H1 (cell line): ENCODE data around the gene TSSC4. TPM values are rescaled to one million over a fixed set of nuclear protein-coding genes. Genes with fewer than 3 reads are reported as not detected.

Source experiments
- CTCF ChIA-PET: fragments of 300-600 bp; sonication (Branson Sonifier 250); formaldehyde crosslinking; loops from one replicate; lab custom pipeline; 2021; ENCODE audit not compliant: partially characterized antibody; lab: Charles Lee
- POLR2A ChIA-PET: fragments of 300-600 bp; sonication (Branson Sonifier 250); formaldehyde crosslinking; loops from one replicate; lab custom pipeline; 2021; ENCODE audit warnings: inconsistent platforms; ENCODE audit not compliant: partially characterized antibody; lab: Charles Lee
- DNase-seq, 2 experiments: peaks; one replicate each; pipeline versions ENCODE4 v3.0.0 to v3.0.0-alpha.2; 2010 to 2022; ENCODE audit warnings: low spot score in 2 of 2, low read depth in 1 of 2, mixed read lengths in 1 of 2
- FAIRE-seq: peaks from 2 replicates; lab custom pipeline; 2011; peaks lifted over from hg19 to GRCh38; lab: Jason Lieb, UNC
- H2AFZ ChIP-seq: 2 replicates; pipeline ENCODE4 v1.8.1; 2012; ENCODE audit warnings: low read length, inconsistent platforms
- H2AK5ac ChIP-seq: 2 replicates; pipeline ENCODE4 v1.6.1; 2013; ENCODE audit warnings: low read depth, low read length
- H2BK120ac ChIP-seq: replicated peaks from 2 replicates; pipeline ENCODE3; 2013; ENCODE audit warnings: low read depth, low read length, inconsistent platforms
- H2BK12ac ChIP-seq: 2 replicates; pipeline ENCODE4 v1.6.1; 2013; ENCODE audit warnings: low read depth, low read length
- H2BK15ac ChIP-seq: 2 replicates; pipeline ENCODE4 v1.6.1; 2013; ENCODE audit warnings: low read length
- H2BK20ac ChIP-seq: 2 replicates; pipeline ENCODE4 v1.6.1; 2013; ENCODE audit warnings: low read length
- H2BK5ac ChIP-seq: 2 replicates; pipeline ENCODE4 v1.6.1; 2013; ENCODE audit warnings: low read depth, low read length
- H3K14ac ChIP-seq: 2 replicates; pipeline ENCODE4 v1.6.1; 2013; ENCODE audit warnings: inconsistent platforms; ENCODE audit not compliant: insufficient read length
- H3K18ac ChIP-seq: 2 replicates; pipeline ENCODE4 v1.6.1; 2013; ENCODE audit warnings: low read length; ENCODE audit errors: extremely low read depth
- H3K23ac ChIP-seq: 2 replicates; pipeline ENCODE4 v1.6.1; 2013; ENCODE audit warnings: inconsistent platforms; ENCODE audit not compliant: insufficient read length
- H3K23me2 ChIP-seq: 2 replicates; pipeline ENCODE4 v1.6.1; 2013; ENCODE audit warnings: low read depth, low read length
- H3K27ac ChIP-seq: 2 replicates; pipeline ENCODE4 v1.6.1; 2011; ENCODE audit warnings: low read depth, low read length, inconsistent platforms
- H3K27me3 ChIP-seq, 4 experiments: replicated peaks in 1 of 4; 1 replicate in 1 of 4; 2 replicates in 3 of 4; pipeline versions ENCODE4 v1.6.1 to v1.8.1; 2011 to 2013; ENCODE audit warnings: low read length in 3 of 4, mild to moderate bottlenecking in 3 of 4, inconsistent platforms in 2 of 4, mixed read lengths in 2 of 4, moderate library complexity in 1 of 4; ENCODE audit not compliant: control insufficient read depth in 3 of 4, insufficient read depth in 3 of 4; ENCODE audit errors: extremely low read depth in 1 of 4
- H3K36me3 ChIP-seq, 4 experiments: 2 replicates each; pipeline versions ENCODE4 v1.6.1 to v1.8.1; 2011 to 2013; ENCODE audit warnings: mild to moderate bottlenecking in 4 of 4, low read length in 3 of 4, moderate library complexity in 2 of 4, control low read depth in 1 of 4, inconsistent platforms in 1 of 4; ENCODE audit not compliant: insufficient read depth in 4 of 4, control insufficient read depth in 2 of 4
- H3K4ac ChIP-seq: replicated peaks from 2 replicates; pipeline ENCODE3; 2013; ENCODE audit warnings: low read length, low read depth, mixed read lengths, inconsistent platforms; ENCODE audit not compliant: insufficient read length
- H3K4me1 ChIP-seq, 4 experiments: replicated peaks in 1 of 4; 1 replicate in 1 of 4; 2 replicates in 3 of 4; pipeline versions ENCODE4 v1.6.1 to v1.8.1; 2011 to 2013; ENCODE audit warnings: low read length in 3 of 4, inconsistent platforms in 2 of 4, mixed read lengths in 1 of 4; ENCODE audit not compliant: insufficient read depth in 4 of 4, control insufficient read depth in 3 of 4
- H3K4me2 ChIP-seq, 2 experiments: 2 replicates each; pipeline versions ENCODE4 v1.6.1 to v1.8.1; 2011 to 2013; ENCODE audit warnings: low read depth in 2 of 2, low read length in 2 of 2, control low read depth in 1 of 2, inconsistent platforms in 1 of 2, mild to moderate bottlenecking in 1 of 2; ENCODE audit not compliant: insufficient read depth in 1 of 2
- H3K4me3 ChIP-seq, 4 experiments: fragments of 200-600, 300-600 bp in 1 of 4; sonication (generic), shearing (Covaris generic), sonication (Bioruptor Twin) in 1 of 4; 2 replicates each; pipeline versions ENCODE4 v1.5.1 to v1.8.1; 2011 to 2016; ENCODE audit warnings: low read length in 4 of 4, low read depth in 3 of 4, control low read depth in 2 of 4, inconsistent platforms in 2 of 4, mild to moderate bottlenecking in 2 of 4, mixed read lengths in 1 of 4, moderate library complexity in 1 of 4; ENCODE audit not compliant: insufficient read depth in 2 of 4; ENCODE audit errors: extremely low read depth in 1 of 4
- H3K56ac ChIP-seq: replicated peaks from 2 replicates; pipeline ENCODE3; 2013; ENCODE audit warnings: low read depth, mild to moderate bottlenecking, mixed read lengths, low read length, inconsistent platforms; ENCODE audit not compliant: insufficient read length
- H3K79me1 ChIP-seq: 2 replicates; pipeline ENCODE4 v1.6.1; 2013; ENCODE audit warnings: low read depth, low read length, control low read depth
- H3K79me2 ChIP-seq, 2 experiments: 2 replicates each; pipeline versions ENCODE4 v1.6.1 to v1.8.1; 2012 to 2013; ENCODE audit warnings: low read length in 2 of 2, mild to moderate bottlenecking in 2 of 2, inconsistent platforms in 1 of 2; ENCODE audit not compliant: insufficient read depth in 2 of 2, control insufficient read depth in 1 of 2
- H3K9ac ChIP-seq, 4 experiments: replicated peaks in 1 of 4; 1 replicate in 1 of 4; 2 replicates in 3 of 4; pipeline versions ENCODE4 v1.6.1 to v1.8.1; 2011 to 2013; ENCODE audit warnings: low read depth in 3 of 4, low read length in 3 of 4, control low read depth in 2 of 4, mild to moderate bottlenecking in 2 of 4, moderate library complexity in 2 of 4, inconsistent platforms in 1 of 4; ENCODE audit errors: extremely low read depth in 1 of 4
- H3K9me3 ChIP-seq, 2 experiments: 2 replicates each; pipeline versions ENCODE4 v1.6.1 to v1.8.1; 2012 to 2013; ENCODE audit warnings: mild to moderate bottlenecking in 2 of 2, moderate library complexity in 2 of 2, control low read depth in 1 of 2, inconsistent platforms in 1 of 2, low read depth in 1 of 2, low read length in 1 of 2, mixed read lengths in 1 of 2; ENCODE audit not compliant: insufficient read depth in 2 of 2
- H4K20me1 ChIP-seq, 2 experiments: replicated peaks in 1 of 2; 2 replicates each; pipeline versions ENCODE3 to v1.8.1; 2011 to 2013; ENCODE audit warnings: inconsistent platforms in 2 of 2, low read length in 2 of 2, mild to moderate bottlenecking in 1 of 2; ENCODE audit not compliant: insufficient read depth in 2 of 2, control insufficient read depth in 1 of 2
- H4K5ac ChIP-seq: 2 replicates; pipeline ENCODE4 v1.6.1; 2013; ENCODE audit warnings: low read length, low read depth, mixed read lengths, inconsistent platforms; ENCODE audit not compliant: insufficient read length
- H4K8ac ChIP-seq: 2 replicates; pipeline ENCODE4 v1.8.0; 2013; ENCODE audit warnings: mild to moderate bottlenecking, moderate library complexity, low read length, inconsistent platforms; ENCODE audit not compliant: insufficient read depth; ENCODE audit errors: extremely low read depth
- H4K91ac ChIP-seq: replicated peaks from 2 replicates; pipeline ENCODE3; 2013; ENCODE audit warnings: low read length, mixed read lengths, inconsistent platforms; ENCODE audit not compliant: insufficient read length
- ASH2L ChIP-seq: fragments of 200-600, 300-600 bp; sonication (generic); IDR thresholded peaks from one replicate; pipeline ENCODE4 v1.7.1; 2017; ENCODE audit warnings: low read length
- CTCF ChIP-seq, 3 experiments: IDR thresholded peaks; 1 replicate in 2 of 3; 2 replicates in 1 of 3; pipeline versions ENCODE4 v1.5.1 to v1.6.1; 2011; ENCODE audit warnings: low read length in 3 of 3, mild to moderate bottlenecking in 3 of 3, inconsistent platforms in 2 of 3, low read depth in 1 of 3, moderate library complexity in 1 of 3; ENCODE audit not compliant: insufficient read depth in 1 of 3; ENCODE audit errors: control extremely low read depth in 1 of 3
- EZH2 ChIP-seq: fragments of 200-600 bp; sonication (generic); IDR thresholded peaks from 2 replicates; pipeline ENCODE4 v1.7.1; 2012; ENCODE audit warnings: low read depth, mild to moderate bottlenecking, moderate library complexity, low read length, inconsistent platforms; ENCODE audit not compliant: severe bottlenecking
- RAD21 ChIP-seq, 2 experiments: IDR thresholded peaks in 1 of 2; conservative IDR thresholded peaks in 1 of 2; 2 replicates each; pipeline ENCODE4 v1.6.1; 2011; ENCODE audit warnings: low read depth in 2 of 2, low read length in 2 of 2, improper control_type of control experiment in 1 of 2, inconsistent platforms in 1 of 2, mild to moderate bottlenecking in 1 of 2, moderate library complexity in 1 of 2
- SP4 ChIP-seq: IDR thresholded peaks from 2 replicates; pipeline ENCODE4 v1.6.1; 2012; ENCODE audit warnings: low read length, inconsistent platforms
- TAF1 ChIP-seq: IDR thresholded peaks from 2 replicates; pipeline ENCODE4 v1.6.1; 2011; ENCODE audit warnings: mild to moderate bottlenecking, low read depth, low read length
- WGBS, 2 experiments: shearing (Covaris generic) in 1 of 2; methylation state at CpG; one replicate each; pipeline versions ENCODE4 v1.1.6 to v1.1.7; 2013 to 2015; ENCODE audit warnings: low lambda C conversion rate in 2 of 2, mixed read lengths in 2 of 2, inconsistent platforms in 1 of 2, low coverage in 1 of 2, missing lambda C conversion rate in 1 of 2; ENCODE audit not compliant: insufficient replicate concordance in 2 of 2, insufficient coverage in 1 of 2, insufficient read length in 1 of 2; ENCODE audit errors: extremely low coverage in 1 of 2, missing lambda C conversion rate in 1 of 2; 5-methylcytosine and 5-hydroxymethylcytosine counted together
- polyA plus RNA-seq, 7 experiments: library from polyadenylated mRNA; depleted of rRNA in 3 of 7; stranded (reverse) in 5 of 7; unstranded in 2 of 7; fragments of >200 nt in 5 of 7; fragments of 200-250 nt in 2 of 7; gene quantifications; 1 replicate in 5 of 7; 2 replicates in 1 of 7; 4 replicates in 1 of 7; pipeline versions ENCODE4 v1.2.1 to v1.2.3, GENCODE V29; 2011 to 2013; ENCODE audit warnings: missing spikeins in 2 of 7, mixed read lengths in 2 of 7
- total RNA-seq: library from RNA; stranded (reverse); fragmentation: NEBNext Ultra II Directional; extraction: Animal tissue kit (Norgen Biotek cat#: 25700); gene quantifications from 2 replicates; pipeline ENCODE4 v1.2.1, GENCODE V29; 2021

Gene TSSC4
- total and polyA plus RNA-seq, 2 of the 8 experiments (the other 6 are each of a cell fraction or from before 2014, with no cell fraction given): 34.0 to 39.3 TPM

- Histone ChIP-seq H3K4ac (peak overlapping the region; percentile 69), H3K18ac (no peak overlapping the region), H3K4me3 (no peak overlapping the region), H3K79me1 (no peaks in the 10 kb centered on the region), H3K56ac (peak overlapping the region; percentile 89), H4K8ac (no peak overlapping the region), H3K23ac (no peak overlapping the region), H2BK12ac (no peak overlapping the region), H4K91ac (no peak overlapping the region), H2BK15ac (no peak overlapping the region), H2BK120ac (no peak overlapping the region), H3K9ac (no peak overlapping the region), H3K27me3 (peaks cover 0 to 10% (median 0%) of the 10 kb centered on the region in 4 experiments; a peak in 1 of 7 replicates), H3K4me1 (no peaks in the 10 kb centered on the region), H3K9me3 (no peaks in the 10 kb centered on the region; a peak in 1 of 4 replicates), H2AK5ac (0 out of 2 replicates have a peak overlapping the region, but pooled peaks have one; percentile 86), H2BK5ac (no peak overlapping the region), H3K23me2 (peaks cover 19% of the 10 kb centered on the region; the same call in 1 of the 2 replicates), H3K79me2 (no peaks in the 10 kb centered on the region), H3K36me3 (no peaks in the 10 kb centered on the region), H3K27ac (no peak overlapping the region), H3K14ac (no peak overlapping the region), H4K5ac (no peak overlapping the region), H2AFZ (no peak overlapping the region), H3K4me2 (no peak overlapping the region), H2BK20ac (no peak overlapping the region; the same call in 1 of the 2 replicates), H4K20me1 (peaks cover 0 to 20% of the 10 kb centered on the region in 2 experiments)
- no peak for FAIRE-seq
- ChIA-PET CTCF (interaction anchor here (0.7 to 11.5 kb wide), 18 partner anchors 9 to 461 kb away, joined by 3 to 359 read pairs (median 4); partner anchors contain the start of gene TSSC4), POLR2A (interaction anchor here (1.1 kb wide), 1 partner anchor 464 kb away, joined by 3 read pairs; no protein-coding TSS in a partner anchor)
- DNase-seq: peak in 1 of 2 experiments; percentile 93
- TF ChIP-seq TAF1: no peak
- TF ChIP-seq RAD21 (IDR thresholded peaks at IDR 0.05 in 1 of 2, conservative IDR thresholded peaks at IDR 0.05 in 1 of 2; ENCODE audit: low read depth in 2 of 2, low read length in 2 of 2): peak; percentile 99
- TF ChIP-seq EZH2: peak; percentile 18
- TF ChIP-seq SP4: no peak
- TF ChIP-seq CTCF (IDR thresholded peaks at IDR 0.05; ENCODE audit: control extremely low read depth in 1 of 3, insufficient read depth in 1 of 3, low read depth in 1 of 3, low read length in 3 of 3): peak in 2 of 3 experiments; percentile 94 to 97; a peak in 3 of 4 replicates
- TF ChIP-seq ASH2L: no peak
- 61% methylated on average over 8 of the region's 8 CpGs; no CpG with 5 or more reads in 1 of the 2 experiments for WGBS, 2 experiments
Measured at GRCh38 chr11:2428322-2428795, 27.8 kb downstream of the TSSC4 start.
